Measurements from ENCODE around the gene EZR. TPM values are rescaled to one million over a fixed set of nuclear protein-coding genes. Genes with fewer than 3 reads are reported as not detected.

EZR gene
- total RNA-seq, 2 experiments from 2014 or later = 268 to 415 TPM

GRCh38 chr6:158758451-158758860 lies 60.7 kb downstream of the EZR start:
- H3K36me3 ChIP-seq (ENCODE audit: insufficient read depth, low read length) = no peaks in the 10 kb centered on the region
- H3K79me2 ChIP-seq (ENCODE audit: insufficient read depth, low read depth, low read length) = no peaks in the 10 kb centered on the region
- H3K4me3 ChIP-seq (ENCODE audit: low read depth, low read length, poor library complexity, severe bottlenecking) = no peak overlapping the region
- no TSS peak for BruUV-seq (replicated peaks)
- no peak overlapping the region for H2AFZ ChIP-seq (ENCODE audit: low read length)
- intact Hi-C loops (cut with micrococcal nuclease; ENCODE audit: unreplicated experiment) = no loop called here
- H3K9me2 ChIP-seq (ENCODE audit: insufficient read depth, low read length) = no peaks in the 10 kb centered on the region
- no peak for DNase-seq (ENCODE audit: low spot score)
- H3K9me3 ChIP-seq (ENCODE audit: low read length) = no peaks in the 10 kb centered on the region
- no peaks in the 10 kb centered on the region for H3K4me1 ChIP-seq (ENCODE audit: insufficient read depth, low read length, poor library complexity, severe bottlenecking)
- H4K20me1 ChIP-seq (ENCODE audit: insufficient read depth, low read length) = no peaks in the 10 kb centered on the region
- no peak overlapping the region for H3K4me2 ChIP-seq (ENCODE audit: low read length)
- ChIA-PET POLR2A (interaction anchor here (0.7 to 0.8 kb wide), 2 partner anchors 16 to 39 kb away, joined by 3 read pairs; no protein-coding TSS in a partner anchor), CTCF (ENCODE audit: unreplicated experiment) (no interaction called here)
- TF ChIP-seq CTCF (conservative IDR thresholded peaks at IDR 0.05; ENCODE audit: low read length) (no peak), EZH2phosphoT487 (IDR thresholded peaks at IDR 0.05; ENCODE audit: borderline replicate concordance, low read depth, low read length) (no peak)
- H3K27ac ChIP-seq (ENCODE audit: low read depth, low read length, poor library complexity, severe bottlenecking) = no peak overlapping the region

GRCh38 chr6:158757753-158758090 lies 61.4 kb downstream of the EZR start:
- intact Hi-C loops (cut with micrococcal nuclease; ENCODE audit: unreplicated experiment) = no loop called here
- no peaks in the 10 kb centered on the region for H4K20me1 ChIP-seq (ENCODE audit: insufficient read depth, low read length)
- no peaks in the 10 kb centered on the region for H3K9me2 ChIP-seq (ENCODE audit: insufficient read depth, low read length)
- POLR2A ChIA-PET = interaction anchor here (0.7 kb wide), 1 partner anchor 38 kb away, joined by 3 read pairs; no protein-coding TSS in a partner anchor
- no peak overlapping the region for H3K4me3 ChIP-seq (ENCODE audit: low read depth, low read length, poor library complexity, severe bottlenecking)
- CTCF ChIA-PET (ENCODE audit: unreplicated experiment) = no interaction called here
- H3K9me3 ChIP-seq (ENCODE audit: low read length) = no peaks in the 10 kb centered on the region
- peaks cover 2% of the 10 kb centered on the region for H3K4me1 ChIP-seq (ENCODE audit: insufficient read depth, low read length, poor library complexity, severe bottlenecking)
- BruUV-seq (replicated peaks) = no TSS peak
- no peak for TF ChIP-seq EZH2phosphoT487 (IDR thresholded peaks at IDR 0.05; ENCODE audit: borderline replicate concordance, low read depth, low read length)
- no peak for TF ChIP-seq CTCF (conservative IDR thresholded peaks at IDR 0.05; ENCODE audit: low read length)
- H2AFZ ChIP-seq (ENCODE audit: low read length) = no peak overlapping the region
- H3K27ac ChIP-seq (ENCODE audit: low read depth, low read length, poor library complexity, severe bottlenecking) = no peak overlapping the region
- H3K79me2 ChIP-seq (ENCODE audit: insufficient read depth, low read depth, low read length) = no peaks in the 10 kb centered on the region
- no peak for DNase-seq (ENCODE audit: low spot score)
- no peaks in the 10 kb centered on the region for H3K36me3 ChIP-seq (ENCODE audit: insufficient read depth, low read length)
- no peak overlapping the region for H3K4me2 ChIP-seq (ENCODE audit: low read length)

GRCh38 chr6:158756977-158757752 lies 62.0 kb downstream of the EZR start:
- Histone ChIP-seq H3K4me1 (ENCODE audit: insufficient read depth, low read length, poor library complexity, severe bottlenecking) (peaks cover 3% of the 10 kb centered on the region), H3K36me3 (ENCODE audit: insufficient read depth, low read length) (no peaks in the 10 kb centered on the region), H3K27ac (ENCODE audit: low read depth, low read length, poor library complexity, severe bottlenecking) (no peak overlapping the region), H3K79me2 (ENCODE audit: insufficient read depth, low read depth, low read length) (no peaks in the 10 kb centered on the region), H3K9me2 (ENCODE audit: insufficient read depth, low read length) (no peaks in the 10 kb centered on the region), H3K9me3 (ENCODE audit: low read length) (no peaks in the 10 kb centered on the region), H3K4me2 (ENCODE audit: low read length) (no peak overlapping the region), H2AFZ (ENCODE audit: low read length) (no peak overlapping the region), H3K4me3 (ENCODE audit: low read depth, low read length, poor library complexity, severe bottlenecking) (no peak overlapping the region), H4K20me1 (ENCODE audit: insufficient read depth, low read length) (no peaks in the 10 kb centered on the region)
- TF ChIP-seq EZH2phosphoT487 (IDR thresholded peaks at IDR 0.05; ENCODE audit: borderline replicate concordance, low read depth, low read length) = no peak
- no peak for TF ChIP-seq CTCF (conservative IDR thresholded peaks at IDR 0.05; ENCODE audit: low read length)
- no peak for DNase-seq (ENCODE audit: low spot score)
- BruUV-seq (replicated peaks) = no TSS peak
- intact Hi-C loops (cut with micrococcal nuclease; ENCODE audit: unreplicated experiment) = no loop called here
- CTCF ChIA-PET (ENCODE audit: unreplicated experiment) = no interaction called here
- POLR2A ChIA-PET = interaction anchor here (0.5 kb wide), 1 partner anchor 35 kb away, joined by 3 read pairs; no protein-coding TSS in a partner anchor

Data from OCI-LY7 (cell line).